Left cardiac atrium (tissue), 4 donors: Measurements from ENCODE around the gene PKHD1. TPM values are rescaled to one million over a fixed set of nuclear protein-coding genes. Genes with fewer than 3 reads are reported as not detected.

Source experiments
- ATAC-seq, 2 donors: fragments of 200-7000 bp; cut with Tn5 transposase; one replicate each; pipeline ENCODE4 v1.9.1; 2020; ENCODE audit warnings: mild to moderate bottlenecking in 2 of 2, moderate library complexity in 2 of 2
- DNase-seq: peaks from one replicate; pipeline ENCODE4 v3.0.0-alpha.2; 2020
- intact Hi-C, 2 donors: fragments of 100-400 bp; cut with DNase I; formaldehyde crosslinking; loops; one replicate each; pipeline versions ENCODE4 v1.14.1 to v1.15.1; 2022 to 2023
- total RNA-seq, 2 donors: library from RNA; stranded (reverse); fragmentation: NEBNext Ultra II Directional; extraction: Animal tissue kit (Norgen Biotek cat#: 25700); gene quantifications; one replicate each; pipeline ENCODE4 v1.2.1, GENCODE V29; 2021
- donor health status: DM: no; HTN: yes; CAD: no.
- donor health status: DM: no; HTN: yes; CAD: no; lungs with severe emphysema.
- donor health status: DM: yes; HTN: yes; CAD: no.
- donor health status: Dilated cardiomyopathy.

PKHD1 gene
- total RNA-seq, 2 donors from 2014 or later, result not detected

- intact Hi-C loops, result no loop called here
- DNase-seq (no peak), ATAC-seq (no peak)
Measured at GRCh38 chr6:51843456-51844056, 243.9 kb downstream of the PKHD1 start.

- DNase-seq (no peak), ATAC-seq (no peak)
- intact Hi-C loops, result no loop called here
Measured at GRCh38 chr6:51842804-51843378, 244.5 kb downstream of the PKHD1 start.

DNA sequence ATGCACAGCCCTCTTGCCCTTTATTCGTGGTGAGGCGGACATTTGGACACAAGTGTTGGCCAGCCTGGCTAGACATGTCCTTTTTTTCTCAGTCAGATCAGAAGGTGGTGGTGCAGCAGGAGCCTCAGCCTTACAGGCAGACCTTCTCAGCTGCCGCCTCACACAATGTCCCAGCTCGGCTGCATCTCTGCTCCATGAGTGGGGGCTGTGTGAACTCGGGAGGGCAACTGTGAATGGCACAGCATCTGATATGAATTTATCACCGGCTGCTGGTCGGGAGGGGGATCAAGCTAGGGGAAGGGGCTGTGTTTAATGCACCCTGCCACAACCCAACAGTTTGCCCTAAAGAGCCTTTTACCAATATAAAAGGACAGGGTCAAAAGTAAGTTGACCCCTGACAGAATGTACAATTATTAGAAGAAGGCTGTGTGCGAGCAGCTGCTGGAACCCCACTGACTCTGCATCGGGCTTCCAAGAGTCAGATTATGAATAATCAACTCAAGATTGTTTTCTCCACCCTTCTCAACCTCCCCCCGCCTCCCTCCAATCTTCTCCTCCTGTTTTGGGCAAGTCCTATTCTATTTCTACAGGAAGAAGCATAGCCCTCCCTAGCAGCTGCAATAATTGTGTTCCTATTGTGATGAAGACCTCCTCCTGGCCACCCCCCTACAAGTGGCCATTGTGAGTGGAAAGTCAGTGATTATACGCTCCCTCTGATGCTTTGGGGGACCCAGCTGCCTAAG, 245.2 kb downstream of the PKHD1 start:
- ATAC-seq (no peak), DNase-seq (no peak)
- intact Hi-C loops, result no loop called here

- DNase-seq (no peak), ATAC-seq (no peak)
- intact Hi-C loops, result no loop called here
Measured at GRCh38 chr6:51841626-51842025, 245.8 kb downstream of the PKHD1 start.

GRCh38 chr6:51839726-51840374, 247.6 kb downstream of the PKHD1 start:
- no peak for ATAC-seq
- intact Hi-C loops, result no loop called here
- DNase-seq, result no peak

DNA sequence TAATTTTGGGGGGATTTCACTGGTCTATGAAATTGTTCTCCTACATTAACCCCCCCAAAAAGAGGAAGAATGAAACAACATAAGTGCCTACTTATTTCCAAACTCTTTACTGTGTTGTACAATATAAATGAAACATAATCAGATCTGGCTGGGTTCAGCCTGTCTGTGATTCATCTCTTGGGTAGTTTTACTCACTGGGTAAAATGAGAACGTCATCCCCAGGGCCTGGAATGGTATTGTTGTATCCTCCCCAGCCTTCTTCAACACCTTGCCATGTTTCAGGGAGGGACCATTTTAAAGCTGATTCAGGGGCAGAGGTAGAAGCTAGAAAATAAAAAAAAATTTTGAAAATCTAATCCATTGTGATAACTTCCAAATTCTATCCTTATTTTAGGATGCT, 256.7 kb downstream of the PKHD1 start:
- intact Hi-C loops, result no loop called here
- DNase-seq, result no peak
- no peak for ATAC-seq

DNA sequence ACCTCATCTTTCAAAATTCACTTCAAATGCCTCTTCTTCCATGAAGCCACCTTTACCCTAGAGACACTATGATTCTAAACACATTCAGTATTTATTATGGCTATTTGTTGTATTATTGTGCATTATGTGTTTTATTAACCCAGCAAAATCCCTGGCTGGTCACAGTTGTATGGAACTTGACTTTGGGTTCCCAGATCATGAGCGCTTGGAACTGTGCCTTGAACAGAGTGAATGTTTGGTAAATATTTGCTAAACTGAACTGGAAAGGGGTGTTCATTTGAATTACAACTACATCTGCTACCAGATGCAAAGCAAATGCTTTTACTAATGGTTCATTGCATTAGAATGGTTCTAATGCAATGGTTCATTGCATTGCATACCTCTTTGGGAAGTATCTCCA, 259.8 kb downstream of the PKHD1 start:
- no peak for DNase-seq
- intact Hi-C loops, result no loop called here
- ATAC-seq, result no peak

GRCh38 chr6:51824940-51825339, 262.5 kb downstream of the PKHD1 start:
- DNase-seq, result no peak
- intact Hi-C loops, result no loop called here

DNA sequence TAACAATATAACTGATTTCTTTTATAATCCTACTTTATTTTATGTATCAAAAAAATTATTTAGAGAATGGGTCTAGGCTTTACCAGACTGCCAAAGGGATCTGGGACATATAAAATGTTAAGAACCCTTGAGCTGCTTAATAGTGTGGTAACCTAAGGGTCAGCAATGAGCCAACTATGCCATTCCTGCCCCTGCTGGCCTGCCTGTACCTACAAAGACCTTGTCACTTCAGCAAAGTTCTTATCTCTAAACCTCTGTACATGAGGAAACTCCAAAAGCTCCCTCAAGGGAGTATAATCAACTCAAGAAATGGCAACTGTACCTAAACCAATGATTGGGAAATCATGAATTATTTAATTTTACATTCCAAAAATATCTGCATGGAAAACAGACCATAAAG, 266.9 kb downstream of the PKHD1 start:
- intact Hi-C loops, result no loop called here
- no peak for ATAC-seq
- DNase-seq, result no peak

More at GRCh38 chr6:51824940-51825339, 262.5 kb downstream of the PKHD1 start:
- ATAC-seq, result no peak

DNA sequence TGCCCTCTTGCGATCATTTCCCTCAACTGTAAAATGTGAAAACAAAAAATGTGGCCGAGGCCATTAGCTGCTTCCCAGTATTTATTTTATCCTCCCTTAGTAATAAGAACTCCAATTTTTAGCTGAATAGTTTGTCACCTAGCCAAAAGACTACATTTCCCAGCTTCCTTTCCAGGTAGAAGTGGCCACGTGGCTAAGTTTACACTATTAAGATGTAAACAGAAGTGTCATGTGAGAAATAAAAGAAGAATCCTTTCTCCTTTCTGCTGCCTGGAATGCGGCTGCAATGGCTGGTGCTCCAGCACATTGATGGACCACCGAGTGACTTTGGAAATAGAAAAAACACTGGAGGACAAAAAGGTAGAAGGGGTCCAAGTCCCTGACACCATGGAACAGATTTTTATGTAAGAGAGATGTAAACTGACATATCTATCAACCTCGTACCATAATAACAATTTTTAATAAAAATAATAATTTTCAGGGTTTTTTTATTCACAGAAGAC, 268.8 kb downstream of the PKHD1 start:
- ATAC-seq (no peak), DNase-seq (no peak)
- intact Hi-C loops, result no loop called here

DNA sequence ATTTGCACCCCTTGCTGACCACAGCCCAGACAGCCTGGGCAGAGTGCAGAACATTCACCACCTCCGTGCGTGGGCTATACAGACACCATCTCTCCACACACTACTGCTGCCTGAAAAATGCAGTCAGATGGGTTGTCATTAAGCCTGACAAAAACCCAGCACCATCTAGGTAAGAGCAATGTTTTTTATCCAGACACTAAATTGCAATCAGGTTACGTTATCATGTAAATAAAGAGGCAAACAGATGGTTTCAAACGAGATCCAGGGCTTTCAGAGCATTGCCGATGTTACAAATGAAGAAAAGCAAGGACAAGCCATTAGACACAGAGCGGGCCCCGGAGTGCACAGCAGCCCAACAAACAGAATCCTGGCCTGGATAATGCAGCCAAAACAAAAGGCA, 269.6 kb downstream of the PKHD1 start:
- ATAC-seq (no peak), DNase-seq (no peak)
- intact Hi-C loops, result no loop called here

- ATAC-seq (no peak), DNase-seq (no peak)
- intact Hi-C loops, result no loop called here
Measured at GRCh38 chr6:51814418-51814817, 273.0 kb downstream of the PKHD1 start.

- intact Hi-C loops, result no loop called here
- ATAC-seq (no peak), DNase-seq (no peak)
Measured at GRCh38 chr6:51813904-51814303, 273.5 kb downstream of the PKHD1 start.

GRCh38 chr6:51812231-51812630, 275.2 kb downstream of the PKHD1 start:
- DNase-seq (no peak), ATAC-seq (no peak)
- intact Hi-C loops, result no loop called here

- intact Hi-C loops, result no loop called here
- ATAC-seq (no peak), DNase-seq (no peak)
Measured at GRCh38 chr6:51805517-51805916, 281.9 kb downstream of the PKHD1 start.

DNA sequence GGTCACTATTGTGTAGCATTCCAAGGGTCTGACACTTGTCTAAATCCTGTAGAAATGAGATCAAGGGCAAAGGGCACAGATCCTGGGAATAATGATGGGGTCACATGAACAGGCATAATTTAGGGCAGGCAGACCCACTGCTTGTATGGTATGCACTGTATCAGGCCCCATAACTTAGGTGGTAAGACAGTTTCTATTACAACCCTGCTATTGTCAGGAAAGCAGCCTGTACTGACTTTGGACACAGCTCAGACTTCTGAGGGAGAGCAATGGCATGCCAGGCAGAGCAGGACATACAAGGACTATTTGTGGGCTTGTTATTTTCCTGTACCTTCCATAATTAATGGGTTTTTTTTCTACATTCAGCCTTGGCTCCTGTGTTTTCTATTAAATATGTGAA, 286.8 kb downstream of the PKHD1 start:
- intact Hi-C loops, result no loop called here
- DNase-seq (no peak), ATAC-seq (no peak)

- ATAC-seq (no peak), DNase-seq (no peak)
- intact Hi-C loops, result no loop called here
Measured at GRCh38 chr6:51793393-51793792, 294.0 kb downstream of the PKHD1 start.

DNA sequence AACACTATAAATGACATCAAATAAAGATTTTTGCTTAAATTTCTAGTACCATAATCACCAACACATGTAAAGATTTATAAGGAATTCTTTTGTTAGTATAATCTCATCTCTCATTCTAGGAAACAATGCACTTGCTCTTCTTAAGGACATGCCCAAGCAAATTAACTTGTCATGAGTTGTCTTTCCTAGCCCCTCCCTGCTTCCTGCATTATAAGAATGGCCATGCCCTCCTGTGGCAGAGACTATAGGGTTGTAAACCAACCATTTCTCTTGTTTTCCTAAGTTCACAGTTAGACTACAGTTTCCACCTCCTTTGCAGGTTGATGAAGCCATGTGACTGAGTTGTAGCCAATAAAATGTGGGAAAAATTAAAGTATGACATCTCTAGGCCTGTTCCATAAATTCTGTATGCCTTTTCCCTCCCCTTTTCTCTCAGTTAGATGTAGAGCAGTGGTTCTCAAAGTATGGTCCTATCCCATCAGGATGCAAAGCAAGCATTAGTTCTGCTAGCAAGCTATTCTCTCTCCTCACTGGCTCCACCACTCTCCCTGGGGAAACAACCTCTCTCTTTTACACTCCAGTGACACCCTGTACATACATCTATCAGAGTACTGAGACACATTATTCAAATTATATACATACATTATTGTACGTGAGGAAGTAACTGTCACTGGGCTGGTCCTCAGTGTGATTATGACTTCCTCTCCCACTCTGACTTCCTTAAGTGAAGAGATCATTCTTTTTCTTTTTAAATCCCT, 295.0 kb downstream of the PKHD1 start:
- intact Hi-C loops, result no loop called here
- DNase-seq (no peak), ATAC-seq (no peak)

GRCh38 chr6:51790946-51791345, 296.5 kb downstream of the PKHD1 start:
- DNase-seq, result no peak
- intact Hi-C loops, result no loop called here

GRCh38 chr6:51788121-51788520, 299.3 kb downstream of the PKHD1 start:
- DNase-seq (no peak), ATAC-seq (no peak)
- intact Hi-C loops, result no loop called here

More at GRCh38 chr6:51790946-51791345, 296.5 kb downstream of the PKHD1 start:
- no peak for ATAC-seq
